BE2C (cell line): ENCODE measurements around the gene NCCRP1.

ENCODE experiments used
- DNase-seq: peaks from one replicate; pipeline ENCODE4 v3.0.0-alpha.2; 2020
- H3K27me3 ChIP-seq: fragments of 250-450 bp; sonication (Bioruptor Pico); 2 replicates; pipeline ENCODE4 v1.5.1; 2020; ENCODE audit warnings: mild to moderate bottlenecking
- H3K36me3 ChIP-seq: fragments of 250-450 bp; sonication (Bioruptor Pico); 2 replicates; pipeline ENCODE4 v1.5.1; 2020; ENCODE audit warnings: mild to moderate bottlenecking
- H3K4me1 ChIP-seq: fragments of 250-450 bp; sonication (Bioruptor Pico); 2 replicates; pipeline ENCODE4 v1.5.1; 2020
- H3K4me3 ChIP-seq: 2 replicates; pipeline ENCODE4 v1.5.1; 2011; ENCODE audit warnings: low read depth, low read length
- H3K9me3 ChIP-seq: fragments of 250-450 bp; sonication (Bioruptor Pico); 2 replicates; pipeline ENCODE4 v1.5.1; 2020
- CTCF ChIP-seq: IDR thresholded peaks from 2 replicates; pipeline ENCODE4 v1.5.1; 2012; ENCODE audit warnings: mild to moderate bottlenecking, low read depth, low read length

Gene NCCRP1

GRCh38 chr19:39223703-39224279 lies 27.0 kb downstream of the NCCRP1 start:
- Histone ChIP-seq H3K27me3 (peaks cover 21% of the 10 kb centered on the region), H3K4me3 (no peak overlapping the region), H3K36me3 (no peaks in the 10 kb centered on the region), H3K4me1 (no peaks in the 10 kb centered on the region), H3K9me3 (no peaks in the 10 kb centered on the region)
- no peak for TF ChIP-seq CTCF
- DNase-seq = no peak

- peaks cover 21% of the 10 kb centered on the region for H3K27me3 ChIP-seq
- TF ChIP-seq CTCF = peak; percentile 28; the same call in 1 of the 2 replicates
- no peak for DNase-seq
- no peaks in the 10 kb centered on the region for H3K36me3 ChIP-seq
- H3K4me3 ChIP-seq = no peak overlapping the region
- H3K4me1 ChIP-seq = no peaks in the 10 kb centered on the region
- H3K9me3 ChIP-seq = no peaks in the 10 kb centered on the region
Measured at GRCh38 chr19:39224910-39225309, 28.1 kb downstream of the NCCRP1 start.

- Histone ChIP-seq H3K4me3 (no peak overlapping the region), H3K36me3 (no peaks in the 10 kb centered on the region), H3K27me3 (peaks cover 14% of the 10 kb centered on the region), H3K9me3 (no peaks in the 10 kb centered on the region), H3K4me1 (no peaks in the 10 kb centered on the region)
- no peak for TF ChIP-seq CTCF
- DNase-seq = no peak
Measured at GRCh38 chr19:39230096-39230764, 33.5 kb downstream of the NCCRP1 start.

GRCh38 chr19:39232708-39233107 lies 35.9 kb downstream of the NCCRP1 start:
- Histone ChIP-seq H3K9me3 (no peaks in the 10 kb centered on the region), H3K4me1 (no peaks in the 10 kb centered on the region), H3K36me3 (no peaks in the 10 kb centered on the region), H3K27me3 (0 out of 2 replicates have a peak, but pooled peaks cover 3% of the 10 kb centered on the region), H3K4me3 (no peak overlapping the region)
- no peak for DNase-seq
- TF ChIP-seq CTCF = no peak

- DNase-seq = no peak
- Histone ChIP-seq H3K27me3 (no peaks in the 10 kb centered on the region), H3K9me3 (no peaks in the 10 kb centered on the region), H3K36me3 (no peaks in the 10 kb centered on the region), H3K4me3 (no peak overlapping the region), H3K4me1 (no peaks in the 10 kb centered on the region)
- TF ChIP-seq CTCF = no peak
Measured at GRCh38 chr19:39236527-39236926, 39.8 kb downstream of the NCCRP1 start.
